GM21825 (cell line): Measurements from ENCODE around the gene KRT77.

Experiments used
- ATAC-seq: cut with Tn5 transposase; IDR thresholded peaks from one replicate; pipeline ENCODE4 v1.9.1; 2021; ENCODE audit warnings: mild to moderate bottlenecking, moderate library complexity; ENCODE audit not compliant: unreplicated experiment

KRT77 gene

GRCh38 chr12:52658196-52658595 lies 45.1 kb downstream of the KRT77 start:
- no peak for ATAC-seq

- ATAC-seq = no peak
These were observed 45.9 kb downstream of the KRT77 start for GRCh38 chr12:52657250-52657902.

GRCh38 chr12:52656616-52657015 lies 46.7 kb downstream of the KRT77 start:
- ATAC-seq = no peak

GRCh38 chr12:52655720-52656124 lies 47.6 kb downstream of the KRT77 start:
- ATAC-seq = no peak

- no peak for ATAC-seq
These were observed 48.1 kb downstream of the KRT77 start for GRCh38 chr12:52655251-52655650.

- ATAC-seq = no peak
These were observed 51.5 kb downstream of the KRT77 start, which contains the start of gene KRT2 for GRCh38 chr12:52651726-52652261. KRT2 (minus strand) TSS chr12:52652211; CDS start chr12:52652142, 69 bp downstream.

- no peak for ATAC-seq
These were observed 52.7 kb downstream of the KRT77 start for GRCh38 chr12:52650520-52651081.

- ATAC-seq = no peak
These were observed 54.3 kb downstream of the KRT77 start for GRCh38 chr12:52649066-52649465.

- no peak for ATAC-seq
These were observed 55.2 kb downstream of the KRT77 start for GRCh38 chr12:52648012-52648550.

- ATAC-seq = no peak
These were observed 55.7 kb downstream of the KRT77 start for GRCh38 chr12:52647601-52648000.

GRCh38 chr12:52646613-52647012 lies 56.7 kb downstream of the KRT77 start:
- ATAC-seq = no peak

- ATAC-seq = no peak
These were observed 57.3 kb downstream of the KRT77 start for GRCh38 chr12:52645982-52646381.

- ATAC-seq = no peak
These were observed 58.1 kb downstream of the KRT77 start for GRCh38 chr12:52645120-52645761.

- ATAC-seq = no peak
These were observed 59.3 kb downstream of the KRT77 start for GRCh38 chr12:52644078-52644415.

GRCh38 chr12:52643233-52644077 lies 59.9 kb downstream of the KRT77 start:
- no peak for ATAC-seq

- no peak for ATAC-seq
These were observed 61.9 kb downstream of the KRT77 start for GRCh38 chr12:52641468-52641867.
